Neural progenitor cell (in vitro differentiated cells): ENCODE results near the gene ANP32D.

Experiments used
- EZH2 ChIP-seq: fragments of 200-600 bp; sonication (generic); IDR thresholded peaks from 2 replicates; pipeline ENCODE4 v1.6.1; 2017; ENCODE audit warnings: antibody characterized with exemption, mild to moderate bottlenecking, moderate library complexity
- EZH2phosphoT487 ChIP-seq: fragments of 200-600 bp; sonication (generic); IDR thresholded peaks from 2 replicates; pipeline ENCODE4 v1.6.1; 2017; ENCODE audit warnings: antibody characterized with exemption
- TF ChIP-seq, protein P1 (sequence below): fragments of 200-600 bp; sonication (generic); IDR thresholded peaks from 2 replicates; pipeline ENCODE4 v1.5.1; 2017; ENCODE audit warnings: antibody characterized with exemption, mild to moderate bottlenecking

DNA sequence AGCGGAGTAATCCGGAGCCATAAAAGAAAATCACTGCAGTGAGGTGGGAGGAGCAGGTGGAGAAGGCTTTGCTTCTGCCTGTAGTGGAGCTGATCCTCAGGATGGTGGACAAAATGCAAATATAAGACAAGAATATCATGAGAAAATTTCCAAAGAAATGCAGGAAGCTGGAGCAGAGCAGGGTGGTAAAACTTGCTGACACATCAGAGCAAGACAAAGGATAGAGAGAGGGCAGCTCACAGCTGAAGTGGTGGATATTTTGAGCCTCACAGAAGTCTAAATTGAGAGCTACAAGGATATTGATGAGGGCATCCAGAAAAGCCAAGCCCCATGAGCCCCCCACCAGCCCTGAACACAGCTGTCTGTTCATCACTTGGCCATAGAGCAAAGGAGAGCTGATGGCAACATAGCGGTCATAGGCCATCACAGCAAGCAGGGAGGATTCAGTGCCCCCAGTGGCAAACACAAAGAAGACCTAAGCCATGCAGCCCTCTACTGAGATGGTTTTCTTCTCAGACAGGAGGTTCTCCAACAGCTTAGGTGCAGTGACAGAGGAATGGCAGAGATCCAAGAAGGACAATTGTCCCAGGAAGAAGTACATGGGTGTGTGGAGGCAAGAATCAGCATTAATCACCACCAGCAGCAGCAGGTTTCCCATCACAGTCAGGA is 30.0 kb upstream of the ANP32D start:
- TF ChIP-seq, protein P1, sequence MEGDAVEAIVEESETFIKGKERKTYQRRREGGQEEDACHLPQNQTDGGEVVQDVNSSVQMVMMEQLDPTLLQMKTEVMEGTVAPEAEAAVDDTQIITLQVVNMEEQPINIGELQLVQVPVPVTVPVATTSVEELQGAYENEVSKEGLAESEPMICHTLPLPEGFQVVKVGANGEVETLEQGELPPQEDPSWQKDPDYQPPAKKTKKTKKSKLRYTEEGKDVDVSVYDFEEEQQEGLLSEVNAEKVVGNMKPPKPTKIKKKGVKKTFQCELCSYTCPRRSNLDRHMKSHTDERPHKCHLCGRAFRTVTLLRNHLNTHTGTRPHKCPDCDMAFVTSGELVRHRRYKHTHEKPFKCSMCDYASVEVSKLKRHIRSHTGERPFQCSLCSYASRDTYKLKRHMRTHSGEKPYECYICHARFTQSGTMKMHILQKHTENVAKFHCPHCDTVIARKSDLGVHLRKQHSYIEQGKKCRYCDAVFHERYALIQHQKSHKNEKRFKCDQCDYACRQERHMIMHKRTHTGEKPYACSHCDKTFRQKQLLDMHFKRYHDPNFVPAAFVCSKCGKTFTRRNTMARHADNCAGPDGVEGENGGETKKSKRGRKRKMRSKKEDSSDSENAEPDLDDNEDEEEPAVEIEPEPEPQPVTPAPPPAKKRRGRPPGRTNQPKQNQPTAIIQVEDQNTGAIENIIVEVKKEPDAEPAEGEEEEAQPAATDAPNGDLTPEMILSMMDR = peak; percentile 23
- TF ChIP-seq EZH2 = no peak
- TF ChIP-seq EZH2phosphoT487 = no peak
